Stomach (tissue), 9 donors: ENCODE results near the gene JCHAIN. TPM values are rescaled to one million over a fixed set of nuclear protein-coding genes. Genes with fewer than 3 reads are reported as not detected.

ENCODE experiments used
- DNase-seq, 2 donors: peaks; one replicate each; pipeline versions ENCODE4 v3.0.0 to v3.0.0-alpha.2; 2013 to 2019
- H3K27ac ChIP-seq, 5 donors: fragments of 200-600 bp in 4 of 5; sonication (generic) in 4 of 5; one replicate each; pipeline ENCODE4 v1.5.1; 2013 to 2019; ENCODE audit warnings: mild to moderate bottlenecking in 1 of 5, moderate library complexity in 1 of 5
- H3K27me3 ChIP-seq, 3 donors: fragments of 200-600 bp; sonication (generic); one replicate each; pipeline ENCODE4 v1.5.1; 2017 to 2019; ENCODE audit warnings: mixed run types in 1 of 3
- H3K36me3 ChIP-seq, 4 donors: fragments of 200-600 bp; sonication (generic); 1 replicate in 3 of 4; 2 replicates in 1 of 4; pipeline ENCODE4 v1.5.1; 2016 to 2019
- H3K4me1 ChIP-seq, 4 donors: fragments of 200-600 bp; sonication (generic); one replicate each; pipeline ENCODE4 v1.5.1; 2016 to 2019
- H3K4me3 ChIP-seq, 4 donors: fragments of 200-600 bp; sonication (generic) in 3 of 4; one replicate each; pipeline ENCODE4 v1.5.1; 2016 to 2019; ENCODE audit warnings: mild to moderate bottlenecking in 1 of 4
- H3K9me3 ChIP-seq, 4 donors: fragments of 200-600 bp; sonication (generic); one replicate each; pipeline ENCODE4 v1.5.1; 2016 to 2019
- CTCF ChIP-seq, 7 experiments: fragments of 450-650 bp in 4 of 7; fragments of 200-600 bp in 3 of 7; sonication (generic) in 3 of 7; IDR thresholded peaks; one replicate each; pipeline ENCODE4 v1.5.1; 2016 to 2019; ENCODE audit warnings: antibody characterized with exemption in 7 of 7, control low read depth in 2 of 7, mild to moderate bottlenecking in 1 of 7
- EP300 ChIP-seq: sonication (generic); formaldehyde crosslinking; IDR thresholded peaks from one replicate; pipeline ENCODE4 v1.6.1; 2017; ENCODE audit warnings: antibody characterized with exemption
- POLR2A ChIP-seq, 4 donors: fragments of 450-650 bp; IDR thresholded peaks; one replicate each; pipeline ENCODE4 v1.6.1; 2016; ENCODE audit warnings: antibody characterized with exemption in 4 of 4, control low read depth in 2 of 4, mild to moderate bottlenecking in 1 of 4, moderate library complexity in 1 of 4
- POLR2AphosphoS5 ChIP-seq, 3 donors: sonication (generic); formaldehyde crosslinking; IDR thresholded peaks; one replicate each; pipeline ENCODE4 v1.6.1; 2016; ENCODE audit warnings: antibody characterized with exemption in 3 of 3
- WGBS, 5 donors: extraction: QIAGEN DNeasy Blood & Tissue Kit in 3 of 5; methylation state at CpG; one replicate each; pipeline versions ENCODE4 v1.1.5 to v1.1.7; 2013 to 2018; 5-methylcytosine and 5-hydroxymethylcytosine counted together
- intact Hi-C: fragments of 100-400 bp; cut with DNase I; formaldehyde crosslinking; loops from one replicate; pipeline ENCODE4 v1.15.1; 2023; ENCODE audit warnings: low total_unique reads
- polyA plus RNA-seq, 3 donors: library from polyadenylated mRNA; stranded (reverse); fragments of 200-250 nt; gene quantifications; one replicate each; pipeline ENCODE4 v1.2.3, GENCODE V29; 2013
- total RNA-seq, 5 donors: library from RNA; depleted of rRNA; stranded (reverse); fragments of >200 nt; gene quantifications; one replicate each; pipeline versions ENCODE4 v1.1.0 to v1.2.3, GENCODE V29; 2014 to 2016
- donor health status: healthy with polysubstance abuse.
- donor health status: Bipolar disorder and iron deficiency.
- donor health status: healthy.

Gene JCHAIN
- total and polyA plus RNA-seq, 8 donors: 5.5 to 284 (median 41.9) TPM

GRCh38 chr4:70628444-70628843 is 37.9 kb downstream of the JCHAIN start, which contains the start of gene ENAM:
TSS of gene ENAM (plus strand) at chr4:70628744. CDS start at chr4:70629501, 757 bp downstream.
- Histone ChIP-seq H3K9me3 (no peaks in the 10 kb centered on the region), H3K4me3 (no peak within 1 kb of the TSS), H3K27me3 (no peaks in the 10 kb centered on the region), H3K27ac (no peak within 1 kb of the TSS), H3K36me3 (no peaks in the 10 kb centered on the region), H3K4me1 (peaks cover 0 to 7% (median 0%) of the 10 kb centered on the region in 4 donors)
- WGBS, 5 donors: 88 to 96% (median 95%) methylated on average over 2 of the region's 2 CpGs
- intact Hi-C loops: no loop called here
- no peak for DNase-seq
- no peak for TF ChIP-seq POLR2A (IDR thresholded peaks at IDR 0.05)
- no peak for TF ChIP-seq CTCF (IDR thresholded peaks at IDR 0.05)
- no peak for TF ChIP-seq POLR2AphosphoS5 (IDR thresholded peaks at IDR 0.05)

DNA sequence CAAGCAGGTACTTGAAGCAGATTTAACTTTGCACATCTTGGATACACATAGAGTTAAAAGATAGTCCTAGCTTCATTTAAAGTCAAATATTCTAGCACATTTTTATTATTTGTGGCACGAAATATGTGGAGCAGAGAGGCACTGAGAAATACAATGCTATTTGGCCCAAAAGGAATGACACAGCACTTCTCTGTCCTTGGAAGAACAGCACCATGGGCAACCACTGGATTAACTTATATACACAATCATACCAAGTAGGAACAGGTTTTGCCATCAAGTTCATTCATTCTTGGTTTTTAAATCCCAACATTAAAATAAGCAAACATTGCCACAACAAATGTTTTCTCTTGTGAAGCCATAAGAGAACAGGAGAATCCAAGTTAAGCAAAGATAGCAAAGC is 38.7 kb downstream of the JCHAIN start:
- 78 to 95% (median 86%) methylated on average over 1 of the region's 1 CpG for whole genome bisulfite sequencing, 5 donors
- DNase-seq: no peak
- Histone ChIP-seq H3K4me3 (no peak overlapping the region), H3K9me3 (no peaks in the 10 kb centered on the region), H3K4me1 (peaks cover 0 to 7% (median 0%) of the 10 kb centered on the region in 4 donors), H3K36me3 (no peaks in the 10 kb centered on the region), H3K27ac (no peak overlapping the region), H3K27me3 (no peaks in the 10 kb centered on the region)
- intact Hi-C loops: no loop called here
- no peak for TF ChIP-seq EP300
- no peak for TF ChIP-seq POLR2A (IDR thresholded peaks at IDR 0.05)
- no peak for TF ChIP-seq CTCF (IDR thresholded peaks at IDR 0.05)
- TF ChIP-seq POLR2AphosphoS5 (IDR thresholded peaks at IDR 0.05): no peak

GRCh38 chr4:70624226-70624793 is 42.0 kb downstream of the JCHAIN start:
- Histone ChIP-seq H3K36me3 (no peaks in the 10 kb centered on the region), H3K9me3 (no peaks in the 10 kb centered on the region), H3K4me3 (no peak overlapping the region), H3K27ac (peak overlapping the region in 2 of 5 donors; percentile 16 to 56), H3K4me1 (peaks cover 0 to 7% (median 0%) of the 10 kb centered on the region in 4 donors), H3K27me3 (no peaks in the 10 kb centered on the region)
- DNase-seq: peak in 1 of 2 donors; percentile 30
- 14 to 35% (median 27%) methylated on average over 1 of the region's 1 CpG for WGBS, 5 donors
- intact Hi-C loops: no loop called here
- no peak for TF ChIP-seq POLR2AphosphoS5 (IDR thresholded peaks at IDR 0.05)
- no peak for TF ChIP-seq EP300
- TF ChIP-seq POLR2A (IDR thresholded peaks at IDR 0.05): no peak
- TF ChIP-seq CTCF (IDR thresholded peaks at IDR 0.05): no peak

GRCh38 chr4:70623323-70623722 is 43.0 kb downstream of the JCHAIN start:
- intact Hi-C loops: no loop called here
- WGBS, 5 donors: 93 to 98% (median 96%) methylated on average over 3 of the region's 3 CpGs

More at GRCh38 chr4:70623323-70623722, 43.0 kb downstream of the JCHAIN start:
- peak overlapping the region in 2 of 5 donors; percentile 16 to 56 for H3K27ac ChIP-seq
- no peak overlapping the region for H3K4me3 ChIP-seq
- H3K27me3 ChIP-seq: no peaks in the 10 kb centered on the region
- peaks cover 0 to 7% (median 0%) of the 10 kb centered on the region in 4 donors for H3K4me1 ChIP-seq
- no peaks in the 10 kb centered on the region for H3K9me3 ChIP-seq
- no peaks in the 10 kb centered on the region for H3K36me3 ChIP-seq
- DNase-seq: no peak
- TF ChIP-seq POLR2AphosphoS5 (IDR thresholded peaks at IDR 0.05): no peak
- TF ChIP-seq EP300: no peak
- no peak for TF ChIP-seq POLR2A (IDR thresholded peaks at IDR 0.05)
- no peak for TF ChIP-seq CTCF (IDR thresholded peaks at IDR 0.05)
